ENCODE results near the gene SLC35F2.
"Not testable (repeated sequence)": the region's sequence is repeated elsewhere in the genome, so short reads cannot be mapped to it uniquely, and the experiment has no call there.

The SLC35F2 gene

GRCh38 chr11:107840129-107840484 lies 18.5 kb downstream of the SLC35F2 start:
- DNase-seq = no peak

- no peak for DNase-seq
Observed at GRCh38 chr11:107836851-107837250, 21.7 kb downstream of the SLC35F2 start.

- no peak for DNase-seq
Observed at GRCh38 chr11:107834995-107835394, 23.6 kb downstream of the SLC35F2 start.

- DNase-seq = not testable (repeated sequence)
Observed at GRCh38 chr11:107833926-107834325, 24.7 kb downstream of the SLC35F2 start.

GRCh38 chr11:107830915-107831540 lies 27.6 kb downstream of the SLC35F2 start:
- DNase-seq = no peak

GRCh38 chr11:107827041-107827440 lies 31.5 kb downstream of the SLC35F2 start:
- DNase-seq = no peak

GRCh38 chr11:107825875-107826274 lies 32.7 kb downstream of the SLC35F2 start:
- DNase-seq = no peak

- no peak for DNase-seq
Observed at GRCh38 chr11:107824668-107825369, 33.8 kb downstream of the SLC35F2 start.

- DNase-seq = no peak
Observed at GRCh38 chr11:107821199-107821927, 37.2 kb downstream of the SLC35F2 start.

GRCh38 chr11:107819361-107820014 lies 39.1 kb downstream of the SLC35F2 start:
- no peak for DNase-seq

- no peak for DNase-seq
Observed at GRCh38 chr11:107818491-107818890, 40.1 kb downstream of the SLC35F2 start.

GRCh38 chr11:107816028-107816427 lies 42.6 kb downstream of the SLC35F2 start:
- DNase-seq = no peak

GRCh38 chr11:107810875-107811274 lies 47.7 kb downstream of the SLC35F2 start:
- no peak for DNase-seq

GRCh38 chr11:107808521-107808920 lies 50.1 kb downstream of the SLC35F2 start:
- no peak for DNase-seq

GRCh38 chr11:107804971-107805370 lies 53.6 kb downstream of the SLC35F2 start:
- no peak for DNase-seq

- no peak for DNase-seq
Observed at GRCh38 chr11:107804211-107804610, 54.4 kb downstream of the SLC35F2 start.

- no peak for DNase-seq
Observed at GRCh38 chr11:107801641-107802040, 56.9 kb downstream of the SLC35F2 start.

- peak; percentile 67 for DNase-seq
Observed at GRCh38 chr11:107799218-107799859, 59.2 kb downstream of the SLC35F2 start.

- DNase-seq = no peak
Observed at GRCh38 chr11:107792049-107792443, 66.5 kb downstream of the SLC35F2 start.

GRCh38 chr11:107791343-107792048 lies 67.1 kb downstream of the SLC35F2 start:
- no peak for DNase-seq

GRCh38 chr11:107789767-107790166 lies 68.8 kb downstream of the SLC35F2 start:
- no peak for DNase-seq

GRCh38 chr11:107787733-107788132 lies 70.9 kb downstream of the SLC35F2 start:
- DNase-seq = no peak
